Measurements from ENCODE around the gene PTGIS.

Gene PTGIS

DNA sequence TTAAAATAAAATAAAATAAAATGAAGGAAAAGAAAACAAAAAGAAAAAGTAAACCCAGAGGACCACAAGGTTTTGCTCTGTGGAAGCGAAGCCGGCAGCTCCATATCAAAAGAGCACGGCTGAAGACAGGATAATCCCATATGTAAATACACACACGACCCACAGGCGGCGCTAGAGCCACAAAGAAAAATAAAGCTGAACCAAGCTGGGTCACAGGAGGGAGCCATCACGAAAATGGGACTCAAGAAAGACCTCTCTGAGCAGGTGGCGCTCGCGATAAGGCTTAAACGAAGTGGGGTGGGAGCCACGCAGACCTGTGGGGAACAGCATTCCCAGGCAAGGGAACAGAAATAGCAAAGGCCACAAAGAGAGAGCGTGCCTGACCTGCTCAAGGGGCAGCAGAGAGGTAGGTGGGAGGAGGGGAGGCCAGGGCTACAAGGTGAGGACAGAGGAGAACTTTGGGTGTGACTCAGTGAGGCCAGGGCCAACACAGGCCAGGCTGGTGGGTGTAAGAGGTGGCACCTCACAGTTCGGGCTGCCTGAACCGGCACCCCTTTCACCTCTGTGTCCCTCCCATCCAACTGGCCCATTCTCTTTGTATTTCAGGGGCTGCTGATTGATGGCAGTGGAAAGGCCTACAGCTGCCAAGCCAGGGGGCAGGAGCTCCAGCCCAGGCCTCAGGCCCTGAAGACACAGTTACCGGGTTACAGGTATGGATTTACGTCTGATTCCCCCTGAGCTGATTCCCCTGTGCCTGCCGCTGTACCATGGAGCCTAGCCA, 26.0 kb downstream of the PTGIS start:
- DNase-seq, result peak; percentile 74
- in situ Hi-C loops (cut with HindIII; ENCODE audit: low pct_ligation_motif_present, low pct_unique_long_range_greater_than_20kb, low sequenced_read_pairs), result no loop called here

DNA sequence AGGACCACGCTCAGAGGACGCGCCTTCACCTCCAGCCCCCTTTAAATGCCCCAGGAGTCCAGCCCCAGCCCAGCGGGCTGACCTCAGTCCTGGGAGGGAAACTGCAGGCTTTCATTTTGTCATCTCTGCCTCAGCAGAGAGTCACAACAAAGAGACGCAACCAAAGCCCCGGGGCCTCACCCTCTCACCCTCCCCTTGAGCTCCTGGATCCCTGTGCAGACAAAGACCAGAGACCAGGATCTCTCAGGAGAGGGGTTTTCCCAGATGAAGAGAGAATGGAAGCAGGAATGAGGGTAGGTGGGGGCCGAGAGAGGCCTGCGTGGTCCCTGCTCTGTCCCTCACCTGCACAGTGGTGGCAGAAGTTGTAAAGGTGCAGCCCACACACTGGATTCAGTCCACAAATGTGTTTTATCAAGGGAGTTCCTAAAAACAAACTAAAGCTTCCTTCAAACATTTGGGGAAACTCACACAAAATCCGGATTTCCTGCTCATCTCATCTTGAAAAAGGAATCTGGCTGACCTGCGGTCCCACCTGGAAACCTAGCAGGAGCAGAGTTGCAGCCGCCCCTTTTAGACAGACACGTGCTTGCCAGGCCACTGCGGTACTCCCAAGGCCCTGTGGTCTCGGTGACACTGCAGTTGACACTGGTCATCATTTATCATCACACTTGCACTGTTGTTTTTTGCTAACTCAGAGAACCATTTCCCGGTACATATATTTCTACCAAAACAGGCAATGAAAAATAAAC, 27.1 kb downstream of the PTGIS start:
- in situ Hi-C loops (cut with HindIII; ENCODE audit: low pct_ligation_motif_present, low pct_unique_long_range_greater_than_20kb, low sequenced_read_pairs), result no loop called here
- DNase-seq, result no peak

DNA sequence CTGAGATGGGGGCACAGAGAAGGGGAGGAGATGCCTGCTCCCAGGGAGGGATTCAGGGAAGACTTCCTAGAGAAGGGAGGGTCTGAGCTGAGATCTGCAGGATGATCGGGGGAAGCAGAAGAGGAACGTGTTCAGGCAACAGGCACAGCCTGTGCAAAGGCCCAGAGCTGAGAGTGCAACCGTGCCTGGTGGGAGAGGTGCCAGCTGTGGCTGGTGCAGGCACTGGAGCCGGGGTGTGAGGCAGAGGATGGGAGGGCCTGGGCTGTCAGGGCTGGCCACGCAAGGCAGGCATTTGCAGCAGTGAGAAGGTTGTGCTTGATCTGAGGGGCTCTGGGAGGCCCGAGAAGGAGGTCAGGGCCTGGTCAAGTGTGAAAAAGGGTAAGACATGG, 27.7 kb downstream of the PTGIS start:
- no peak for DNase-seq
- in situ Hi-C loops (cut with HindIII; ENCODE audit: low pct_ligation_motif_present, low pct_unique_long_range_greater_than_20kb, low sequenced_read_pairs), result no loop called here

DNA sequence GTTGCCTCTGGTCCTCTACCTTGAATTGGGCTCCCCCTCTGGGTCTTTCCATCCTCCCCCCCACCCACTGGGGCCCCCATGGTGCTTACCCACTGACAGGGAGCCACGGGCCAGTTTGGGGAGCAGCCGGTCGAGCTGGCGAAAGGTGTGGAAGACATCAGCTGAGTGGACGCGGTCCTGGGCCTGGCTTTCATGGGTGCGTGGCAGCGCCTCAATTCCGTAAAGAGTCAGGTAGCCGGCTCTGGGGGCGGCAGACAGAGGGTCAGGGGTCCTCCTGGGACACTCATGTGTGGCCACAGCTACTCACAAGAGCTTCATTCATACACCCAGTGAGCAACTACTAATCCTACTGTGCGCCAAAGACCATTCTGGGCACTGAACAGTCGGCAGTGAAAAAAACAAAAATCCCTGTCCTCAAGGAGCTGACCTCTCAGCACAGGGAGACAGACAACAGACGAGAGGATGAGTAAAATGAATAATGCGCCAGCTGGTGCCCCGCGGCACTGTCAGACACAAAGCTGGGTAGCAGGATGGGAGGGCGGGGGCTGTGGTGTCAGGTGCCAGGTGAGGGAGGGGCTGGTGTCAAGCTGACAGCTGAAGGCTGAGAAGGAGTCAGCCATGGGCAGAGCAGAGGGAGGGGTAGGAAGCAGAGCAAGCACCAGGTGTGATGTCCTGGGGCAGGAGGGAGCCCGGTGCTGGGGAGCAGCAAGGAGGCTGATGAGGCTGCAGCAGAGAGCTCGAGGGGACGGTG, 28.3 kb downstream of the PTGIS start:
- no peak for DNase-seq
- in situ Hi-C loops (cut with HindIII; ENCODE audit: low pct_ligation_motif_present, low pct_unique_long_range_greater_than_20kb, low sequenced_read_pairs), result no loop called here

DNA sequence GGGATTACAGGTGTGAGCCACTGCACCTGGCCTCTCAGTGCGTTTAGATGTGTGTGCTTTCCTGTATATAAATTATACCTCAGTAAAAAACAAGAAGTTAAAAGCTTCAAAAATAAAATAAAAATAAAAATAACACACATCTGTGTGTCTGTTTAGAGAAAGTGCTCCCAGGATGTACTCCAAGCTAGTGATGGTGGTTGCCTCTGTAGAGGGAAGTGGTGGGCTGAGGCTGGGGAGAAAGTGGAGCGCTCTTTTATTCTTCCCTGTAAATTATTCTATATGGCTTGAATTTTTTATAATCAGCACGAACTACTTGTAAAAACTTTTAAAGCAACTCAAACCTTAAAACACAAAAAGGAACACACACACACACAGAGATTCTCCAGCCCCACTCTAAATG, 29.0 kb downstream of the PTGIS start:
- DNase-seq, result no peak
- in situ Hi-C loops (cut with HindIII; ENCODE audit: low pct_ligation_motif_present, low pct_unique_long_range_greater_than_20kb, low sequenced_read_pairs), result no loop called here

DNA sequence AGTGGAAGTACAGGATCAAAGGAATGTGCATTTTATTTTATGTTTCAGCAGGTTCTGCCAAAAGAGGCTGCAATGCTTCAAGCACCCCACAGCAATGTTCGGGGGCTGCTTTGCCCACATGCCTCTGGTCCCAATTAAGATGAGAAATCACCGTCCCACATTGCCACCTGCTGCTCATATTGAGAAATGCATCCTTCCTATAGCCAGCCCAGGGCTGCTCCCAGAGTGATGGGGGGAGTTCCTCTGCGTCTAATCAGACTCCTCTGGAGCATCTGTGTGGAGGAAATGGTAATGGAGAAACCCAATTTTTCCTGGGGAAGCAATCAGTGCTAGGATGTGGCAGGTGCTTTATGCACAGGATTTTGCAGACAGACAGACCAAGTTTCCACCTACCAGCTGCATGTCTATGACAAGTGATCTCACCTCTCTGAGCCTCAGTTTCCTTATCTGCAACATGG, 33.7 kb downstream of the PTGIS start:
- in situ Hi-C loops (cut with HindIII; ENCODE audit: low pct_ligation_motif_present, low pct_unique_long_range_greater_than_20kb, low sequenced_read_pairs), result no loop called here

DNA sequence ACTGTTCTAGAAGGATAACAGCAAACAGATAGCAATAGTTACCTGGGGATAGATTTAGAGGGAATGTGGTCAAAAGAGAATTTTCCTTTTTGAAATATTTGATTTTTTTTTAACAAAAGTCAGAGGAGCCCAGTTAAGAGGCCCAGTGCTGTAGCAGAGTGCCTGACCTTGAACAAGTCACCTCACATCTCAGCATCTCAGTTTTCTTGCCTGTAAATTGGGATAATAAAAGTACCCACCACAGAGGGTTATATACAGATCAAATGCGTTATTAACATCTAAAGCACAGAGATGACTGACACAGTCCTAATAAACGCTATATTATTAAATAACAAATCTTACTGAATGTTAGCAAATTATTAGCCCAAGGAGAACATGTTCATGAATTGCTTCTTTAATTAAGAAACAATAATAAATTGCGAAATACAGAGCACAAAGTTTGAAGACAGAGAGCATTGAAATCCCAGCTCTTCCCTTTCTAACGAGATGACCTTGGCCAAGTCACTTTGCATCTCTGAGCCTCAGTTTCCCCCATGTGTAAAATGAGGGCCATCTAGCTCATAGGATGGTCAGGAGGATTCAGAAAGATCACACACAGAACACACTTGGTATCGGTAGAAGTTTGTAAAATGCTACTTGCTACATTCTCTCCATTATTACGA, 35.5 kb downstream of the PTGIS start:
- no peak for DNase-seq
- in situ Hi-C loops (cut with HindIII; ENCODE audit: low pct_ligation_motif_present, low pct_unique_long_range_greater_than_20kb, low sequenced_read_pairs), result no loop called here

More for the DNA sequence above, 33.7 kb downstream of the PTGIS start:
- peak; percentile 56 for DNase-seq

DNA sequence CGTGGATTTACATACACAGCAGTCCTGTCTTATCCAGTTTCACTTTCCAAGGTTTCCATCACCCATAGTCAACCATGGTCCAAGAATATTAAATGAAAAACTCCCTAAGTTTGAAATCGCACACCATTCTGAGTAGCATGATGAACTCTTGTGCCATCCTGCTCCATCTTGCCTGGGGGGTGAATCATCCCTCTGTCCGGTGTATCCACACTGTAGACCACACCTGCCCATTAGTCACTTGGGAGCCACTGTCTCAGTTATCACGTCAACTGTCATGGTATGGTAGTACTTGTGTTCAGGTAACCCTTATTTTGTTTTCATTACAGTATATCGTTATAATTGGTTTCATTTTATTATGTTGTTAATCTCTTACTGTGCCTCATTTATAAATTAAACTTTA, 38.5 kb downstream of the PTGIS start:
- no peak for DNase-seq
- in situ Hi-C loops (cut with HindIII; ENCODE audit: low pct_ligation_motif_present, low pct_unique_long_range_greater_than_20kb, low sequenced_read_pairs), result no loop called here

DNA sequence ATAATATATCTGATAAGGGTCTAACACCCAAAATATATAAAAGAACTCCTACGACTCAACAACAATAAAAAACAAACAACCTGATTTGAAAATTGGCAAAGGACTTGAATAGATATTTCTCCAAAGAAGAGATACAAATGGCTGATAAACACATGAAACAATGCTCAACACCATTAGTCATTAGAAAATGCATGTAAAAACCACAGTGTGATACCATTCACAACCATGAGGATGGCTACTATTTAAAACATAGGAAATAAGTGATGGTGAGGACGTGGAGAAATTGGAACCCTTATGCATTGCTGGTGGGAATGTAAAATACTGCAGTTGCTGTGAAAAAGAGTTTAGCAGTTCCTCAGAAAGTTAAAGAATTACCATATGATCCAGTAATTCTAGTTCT, 41.4 kb downstream of the PTGIS start:
- in situ Hi-C loops (cut with HindIII; ENCODE audit: low pct_ligation_motif_present, low pct_unique_long_range_greater_than_20kb, low sequenced_read_pairs), result no loop called here
- DNase-seq, result no peak

DNA sequence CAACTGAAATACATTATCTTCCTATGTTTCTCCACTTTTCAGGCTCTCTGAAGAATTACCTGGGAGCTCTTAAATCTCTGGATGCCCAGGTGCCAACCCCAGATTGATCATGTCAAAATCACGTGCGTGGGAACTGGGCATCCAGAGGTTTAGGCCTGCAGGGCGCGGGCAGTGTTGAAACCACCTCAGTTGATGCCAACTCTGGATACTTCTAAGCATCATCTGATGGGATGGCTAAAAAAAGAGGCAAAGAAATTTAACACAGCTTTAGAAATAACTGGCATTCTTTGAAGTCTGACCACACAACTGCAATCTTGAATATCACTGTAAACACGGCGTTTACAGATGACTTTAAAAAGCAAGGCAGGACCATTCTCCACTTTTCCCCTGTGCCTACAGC, 41.9 kb downstream of the PTGIS start:
- DNase-seq, result no peak
- in situ Hi-C loops (cut with HindIII; ENCODE audit: low pct_ligation_motif_present, low pct_unique_long_range_greater_than_20kb, low sequenced_read_pairs), result no loop called here

DNA sequence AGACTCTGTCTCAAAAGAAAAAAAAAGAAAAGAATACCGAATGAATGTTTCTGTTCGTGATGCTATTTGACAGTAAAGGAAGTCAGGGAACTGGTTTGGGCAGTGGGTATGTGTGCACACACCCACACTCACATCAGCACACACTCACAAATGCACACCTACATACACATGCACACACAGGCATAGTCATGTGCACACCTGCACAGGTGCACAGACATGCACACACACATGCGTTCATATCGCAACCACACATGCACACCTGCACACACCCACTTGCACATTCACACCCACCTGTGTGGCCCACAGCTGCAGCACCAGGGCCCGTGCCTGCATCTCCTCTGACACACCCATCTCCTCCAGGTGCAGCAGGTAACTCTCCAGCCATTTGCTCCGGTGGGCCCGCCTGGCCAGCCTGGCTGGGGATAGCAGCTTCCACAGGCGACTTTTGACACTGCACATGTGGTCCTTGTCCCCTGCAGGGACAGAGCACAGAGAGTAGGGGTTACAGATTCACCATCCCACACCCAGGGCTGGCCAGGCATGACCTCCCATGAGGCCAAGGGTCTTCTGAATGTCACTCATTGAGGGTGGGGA, 44.1 kb downstream of the PTGIS start:
- no peak for DNase-seq
- in situ Hi-C loops (cut with HindIII; ENCODE audit: low pct_ligation_motif_present, low pct_unique_long_range_greater_than_20kb, low sequenced_read_pairs), result no loop called here

DNA sequence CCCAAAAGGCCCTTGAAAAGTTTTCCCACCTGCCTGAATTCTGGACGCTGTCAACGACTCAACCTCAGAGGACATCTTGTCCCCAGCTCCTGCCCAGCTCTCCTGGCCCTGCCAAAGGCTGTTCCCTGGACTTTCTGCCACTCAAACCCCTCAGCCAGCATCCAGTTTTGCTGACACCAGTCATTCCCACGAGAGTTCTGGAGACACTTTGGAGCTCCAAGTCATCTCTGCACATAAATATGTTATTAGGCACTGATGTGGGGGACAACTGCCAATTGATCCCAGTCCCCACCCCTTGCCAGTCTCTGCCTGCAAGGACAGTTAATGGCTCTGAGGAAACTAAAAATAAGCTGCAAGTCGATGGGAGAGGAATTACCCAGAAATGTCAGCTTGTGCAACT, 46.6 kb downstream of the PTGIS start:
- in situ Hi-C loops (cut with HindIII; ENCODE audit: low pct_ligation_motif_present, low pct_unique_long_range_greater_than_20kb, low sequenced_read_pairs), result no loop called here
- no peak for DNase-seq

DNA sequence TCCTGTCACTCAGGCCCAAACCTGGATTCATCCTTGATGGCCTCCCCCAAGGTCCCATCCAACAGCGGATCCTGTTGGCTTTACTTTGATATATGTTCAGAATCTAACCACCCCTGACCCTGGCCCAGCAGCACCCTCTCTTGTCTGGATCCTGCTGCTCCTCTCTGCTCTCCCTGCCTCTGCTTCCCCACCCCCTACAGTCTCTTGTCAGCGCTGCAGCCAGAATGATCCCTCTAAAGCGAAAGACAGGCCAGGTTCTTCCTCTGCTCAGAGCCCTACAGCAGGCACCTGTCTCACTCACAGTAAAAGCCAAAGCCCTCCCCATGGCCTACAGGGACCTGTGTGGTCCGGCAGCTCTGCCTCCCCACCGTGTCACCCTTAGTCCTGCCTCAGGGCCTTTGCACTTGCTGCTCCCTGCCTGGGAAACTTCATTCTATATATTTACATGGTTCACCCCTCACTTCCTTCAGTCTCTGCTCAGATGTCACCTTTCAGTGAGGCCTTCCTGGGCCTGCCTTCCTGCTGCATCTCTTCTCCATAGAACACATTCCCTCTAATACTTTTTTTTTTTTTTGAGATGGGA, 48.1 kb downstream of the PTGIS start:
- no peak for DNase-seq
- in situ Hi-C loops (cut with HindIII; ENCODE audit: low pct_ligation_motif_present, low pct_unique_long_range_greater_than_20kb, low sequenced_read_pairs), result no loop called here

DNA sequence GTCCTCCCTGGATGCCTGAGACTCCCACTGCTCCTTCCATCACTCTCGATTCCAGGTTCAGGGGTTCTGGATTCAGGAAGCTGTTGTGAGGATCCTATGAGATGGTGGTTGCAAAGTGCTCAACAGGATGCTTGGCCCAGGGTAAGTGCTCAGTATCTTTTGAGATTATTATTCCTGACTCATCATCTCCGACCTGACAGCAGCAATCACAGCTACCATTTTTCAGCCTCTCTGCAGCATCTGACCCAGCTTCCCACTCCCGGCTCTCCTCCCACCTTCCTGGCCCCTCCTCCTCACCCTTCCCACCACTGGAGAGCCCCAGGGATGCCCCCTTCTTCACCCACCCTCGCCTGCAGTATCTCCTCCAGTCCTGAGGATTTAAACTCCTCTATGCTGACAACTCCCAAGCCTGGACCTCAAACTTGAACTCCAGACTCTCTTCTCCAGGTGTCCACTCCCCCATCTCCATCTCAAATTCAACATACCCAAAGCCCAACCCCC, 48.7 kb downstream of the PTGIS start:
- in situ Hi-C loops (cut with HindIII; ENCODE audit: low pct_ligation_motif_present, low pct_unique_long_range_greater_than_20kb, low sequenced_read_pairs), result no loop called here
- DNase-seq, result no peak

DNA sequence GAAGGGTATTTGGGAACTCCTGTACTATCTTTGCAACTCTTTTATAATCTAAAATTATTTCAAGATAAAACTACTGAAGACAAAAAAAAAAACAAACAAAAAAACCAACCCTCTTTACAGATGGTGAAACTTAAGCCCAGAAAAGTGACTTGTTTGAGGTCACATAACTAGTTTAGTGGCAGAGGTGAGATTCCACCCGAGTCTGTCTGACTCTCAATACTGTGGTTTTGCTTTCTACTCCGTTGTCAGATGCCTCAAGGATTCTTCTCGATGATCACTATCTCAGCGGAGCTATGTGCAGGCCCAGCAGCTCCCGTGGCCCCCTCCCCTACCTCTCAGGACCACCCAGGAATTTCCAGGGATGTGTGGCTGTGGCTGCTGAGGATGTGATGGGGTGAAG, 49.4 kb downstream of the PTGIS start:
- in situ Hi-C loops (cut with HindIII; ENCODE audit: low pct_ligation_motif_present, low pct_unique_long_range_greater_than_20kb, low sequenced_read_pairs), result no loop called here
- DNase-seq, result no peak

DNA sequence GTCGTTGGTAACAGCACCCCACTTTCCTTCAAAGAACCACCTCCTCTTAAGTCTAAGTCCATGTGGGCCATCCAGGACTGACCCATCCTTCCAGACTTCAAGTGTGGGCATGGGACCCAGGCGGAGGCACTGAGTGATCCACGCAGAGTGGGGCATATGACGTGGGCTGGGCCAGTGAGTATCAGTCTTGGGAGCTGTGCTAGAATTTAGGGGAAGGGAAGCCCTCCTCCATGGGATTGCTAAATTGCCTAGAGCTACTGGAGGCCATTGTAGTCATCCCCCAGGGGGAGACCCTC, 50.2 kb downstream of the PTGIS start:
- in situ Hi-C loops (cut with HindIII; ENCODE audit: low pct_ligation_motif_present, low pct_unique_long_range_greater_than_20kb, low sequenced_read_pairs), result no loop called here
- no peak for DNase-seq

DNA sequence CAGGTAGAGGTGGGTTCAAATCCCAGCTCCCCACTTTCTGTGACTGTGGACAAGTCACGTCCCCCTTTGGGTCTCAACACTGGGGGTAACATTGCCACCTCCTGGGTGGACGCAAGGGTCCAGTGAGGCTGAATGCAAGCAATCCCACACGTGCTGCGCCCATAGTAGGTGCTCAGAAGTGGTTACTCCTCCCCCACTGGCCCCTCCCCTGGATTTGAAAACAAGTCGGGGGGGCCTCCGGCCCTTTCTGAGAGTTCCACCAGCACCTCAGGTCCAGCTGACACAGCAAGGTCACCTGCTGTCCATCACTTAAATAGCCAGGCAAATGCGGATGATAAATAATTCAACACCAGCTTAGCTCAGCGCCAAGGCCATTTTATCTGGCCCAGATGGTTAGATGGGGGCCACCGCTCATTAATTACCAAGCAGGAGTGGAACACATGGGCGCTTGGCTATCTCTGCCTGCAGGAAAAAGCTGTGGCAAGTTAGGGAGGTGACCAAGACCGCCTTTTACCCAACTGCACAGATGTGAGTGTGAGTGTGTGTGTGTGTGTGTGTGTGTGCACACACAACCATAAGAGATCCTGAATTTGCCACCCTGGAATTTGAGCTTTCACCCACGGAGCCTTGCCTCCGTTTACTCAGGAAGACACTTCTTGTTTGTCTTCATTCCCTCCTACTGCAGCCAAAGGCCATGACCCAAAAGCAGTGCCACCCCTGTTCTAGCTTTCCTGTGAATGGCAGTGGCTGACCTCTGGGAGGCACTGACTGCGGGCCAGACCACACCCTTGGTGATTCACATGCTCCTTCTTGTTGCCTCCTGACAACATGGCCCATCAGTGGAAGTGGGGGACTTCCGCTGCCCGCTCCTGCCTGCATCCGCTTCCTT, 50.8 kb downstream of the PTGIS start:
- in situ Hi-C loops (cut with HindIII; ENCODE audit: low pct_ligation_motif_present, low pct_unique_long_range_greater_than_20kb, low sequenced_read_pairs), result no loop called here
- no peak for DNase-seq

Data from ACHN (cell line).